Stomach (tissue), 4 donors: Measurements from ENCODE around the gene PSAP.

ENCODE experiments used
- EP300 ChIP-seq: sonication (generic); formaldehyde crosslinking; IDR thresholded peaks from one replicate; pipeline ENCODE4 v1.6.1; 2017; ENCODE audit warnings: antibody characterized with exemption
- POLR2A ChIP-seq, 4 donors: fragments of 450-650 bp; IDR thresholded peaks; one replicate each; pipeline ENCODE4 v1.6.1; 2016; ENCODE audit warnings: antibody characterized with exemption in 4 of 4, control low read depth in 2 of 4, mild to moderate bottlenecking in 1 of 4, moderate library complexity in 1 of 4
- POLR2AphosphoS5 ChIP-seq, 3 donors: sonication (generic); formaldehyde crosslinking; IDR thresholded peaks; one replicate each; pipeline ENCODE4 v1.6.1; 2016; ENCODE audit warnings: antibody characterized with exemption in 3 of 3
- TF ChIP-seq, protein P1 (sequence below), 7 experiments: fragments of 450-650 bp in 4 of 7; fragments of 200-600 bp in 3 of 7; sonication (generic) in 3 of 7; IDR thresholded peaks; one replicate each; pipeline ENCODE4 v1.5.1; 2016 to 2019; ENCODE audit warnings: antibody characterized with exemption in 7 of 7, control low read depth in 2 of 7, mild to moderate bottlenecking in 1 of 7

DNA sequence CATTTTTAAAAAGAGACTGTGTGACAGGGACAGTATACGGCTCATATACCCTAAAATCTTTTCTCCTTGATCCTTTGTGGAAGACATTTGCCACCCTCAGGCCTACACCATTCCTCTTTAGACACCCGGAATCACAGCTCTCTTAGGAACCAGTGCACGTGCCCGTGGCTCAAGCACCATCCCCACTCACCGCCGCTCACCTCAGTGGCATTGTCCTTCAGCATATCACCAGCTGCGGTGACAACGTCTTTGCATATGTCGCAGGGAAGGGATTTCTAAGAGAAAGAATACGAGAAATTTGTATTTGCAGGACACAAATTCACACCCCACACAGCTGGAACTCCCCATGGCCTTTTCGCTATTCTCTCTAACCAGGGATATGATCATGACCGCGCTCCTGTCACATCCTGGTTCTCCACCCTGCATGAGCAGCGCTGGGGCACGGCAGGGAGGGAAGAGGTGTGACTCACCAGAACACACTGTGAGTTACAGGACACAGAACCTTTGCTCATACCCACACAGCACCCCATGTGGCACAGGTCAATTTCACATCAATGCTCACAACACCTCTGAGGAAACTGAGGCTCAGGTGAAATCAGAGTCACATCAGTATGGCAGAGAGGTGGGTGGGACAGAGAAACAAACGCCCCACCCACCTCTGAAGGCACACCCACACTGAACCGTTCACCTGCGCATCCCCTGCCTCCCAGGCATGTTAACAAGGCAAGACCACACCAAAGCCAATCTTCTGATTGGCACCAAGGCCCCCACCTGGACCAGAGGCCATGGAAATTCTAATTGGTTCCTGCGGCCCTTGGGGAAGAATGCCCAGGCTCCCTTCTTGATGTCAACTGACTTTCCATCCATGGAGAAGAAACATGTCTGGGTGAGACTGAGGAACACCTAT lies 19.2 kb downstream of the PSAP start:
- no peak for TF ChIP-seq EP300
- TF ChIP-seq, protein P1, sequence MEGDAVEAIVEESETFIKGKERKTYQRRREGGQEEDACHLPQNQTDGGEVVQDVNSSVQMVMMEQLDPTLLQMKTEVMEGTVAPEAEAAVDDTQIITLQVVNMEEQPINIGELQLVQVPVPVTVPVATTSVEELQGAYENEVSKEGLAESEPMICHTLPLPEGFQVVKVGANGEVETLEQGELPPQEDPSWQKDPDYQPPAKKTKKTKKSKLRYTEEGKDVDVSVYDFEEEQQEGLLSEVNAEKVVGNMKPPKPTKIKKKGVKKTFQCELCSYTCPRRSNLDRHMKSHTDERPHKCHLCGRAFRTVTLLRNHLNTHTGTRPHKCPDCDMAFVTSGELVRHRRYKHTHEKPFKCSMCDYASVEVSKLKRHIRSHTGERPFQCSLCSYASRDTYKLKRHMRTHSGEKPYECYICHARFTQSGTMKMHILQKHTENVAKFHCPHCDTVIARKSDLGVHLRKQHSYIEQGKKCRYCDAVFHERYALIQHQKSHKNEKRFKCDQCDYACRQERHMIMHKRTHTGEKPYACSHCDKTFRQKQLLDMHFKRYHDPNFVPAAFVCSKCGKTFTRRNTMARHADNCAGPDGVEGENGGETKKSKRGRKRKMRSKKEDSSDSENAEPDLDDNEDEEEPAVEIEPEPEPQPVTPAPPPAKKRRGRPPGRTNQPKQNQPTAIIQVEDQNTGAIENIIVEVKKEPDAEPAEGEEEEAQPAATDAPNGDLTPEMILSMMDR (IDR thresholded peaks at IDR 0.05), result no peak
- TF ChIP-seq POLR2A (IDR thresholded peaks at IDR 0.05), result no peak
- TF ChIP-seq POLR2AphosphoS5 (IDR thresholded peaks at IDR 0.05), result peak in 1 of 3 donors; percentile 70
